GM12892 (cell line): ENCODE results near the gene PCDHGA7. TPM values are rescaled to one million over a fixed set of nuclear protein-coding genes. Genes with fewer than 3 reads are reported as not detected.
"Not testable (repeated sequence)": the region's sequence is repeated elsewhere in the genome, so short reads cannot be mapped to it uniquely, and the experiment has no call there.

Source experiments
- DNase-seq: peaks from one replicate; pipeline ENCODE4 v3.0.0; 2011; ENCODE audit not compliant: insufficient read length
- FAIRE-seq: peaks from 2 replicates; lab custom pipeline; 2011; peaks lifted over from hg19 to GRCh38; lab: Jason Lieb, UNC
- POLR2A ChIP-seq: IDR thresholded peaks from 2 replicates; pipeline ENCODE4 v1.6.1; 2011; ENCODE audit warnings: low read depth, low read length, control low read depth
- POLR2AphosphoS5 ChIP-seq: IDR thresholded peaks from 2 replicates; pipeline ENCODE4 v1.6.1; 2011; ENCODE audit warnings: low read depth, low read length, control low read depth
- TAF1 ChIP-seq: IDR thresholded peaks from 2 replicates; pipeline ENCODE4 v1.6.1; 2011; ENCODE audit warnings: low read depth, mild to moderate bottlenecking, control low read depth, low read length, borderline replicate concordance
- polyA plus RNA-seq: library from polyadenylated mRNA; unstranded; fragments of >200 nt; gene quantifications from one replicate; pipeline ENCODE4 v1.2.1, GENCODE V29; 2012; ENCODE audit warnings: missing spikeins, inconsistent platforms; ENCODE audit not compliant: missing spikeins

The PCDHGA7 gene
- 0.36 TPM for polyA plus RNA-seq

- TF ChIP-seq TAF1 (no peak), POLR2AphosphoS5 (no peak), POLR2A (no peak)
- FAIRE-seq (no peak), DNase-seq (no peak)
These were observed at the start of gene PCDHGA7 for GRCh38 chr5:141382469-141383294. Gene PCDHGA7, plus strand, starts transcription at chr5:141382742. Its CDS starts 158 bp downstream, at chr5:141382900.

DNA sequence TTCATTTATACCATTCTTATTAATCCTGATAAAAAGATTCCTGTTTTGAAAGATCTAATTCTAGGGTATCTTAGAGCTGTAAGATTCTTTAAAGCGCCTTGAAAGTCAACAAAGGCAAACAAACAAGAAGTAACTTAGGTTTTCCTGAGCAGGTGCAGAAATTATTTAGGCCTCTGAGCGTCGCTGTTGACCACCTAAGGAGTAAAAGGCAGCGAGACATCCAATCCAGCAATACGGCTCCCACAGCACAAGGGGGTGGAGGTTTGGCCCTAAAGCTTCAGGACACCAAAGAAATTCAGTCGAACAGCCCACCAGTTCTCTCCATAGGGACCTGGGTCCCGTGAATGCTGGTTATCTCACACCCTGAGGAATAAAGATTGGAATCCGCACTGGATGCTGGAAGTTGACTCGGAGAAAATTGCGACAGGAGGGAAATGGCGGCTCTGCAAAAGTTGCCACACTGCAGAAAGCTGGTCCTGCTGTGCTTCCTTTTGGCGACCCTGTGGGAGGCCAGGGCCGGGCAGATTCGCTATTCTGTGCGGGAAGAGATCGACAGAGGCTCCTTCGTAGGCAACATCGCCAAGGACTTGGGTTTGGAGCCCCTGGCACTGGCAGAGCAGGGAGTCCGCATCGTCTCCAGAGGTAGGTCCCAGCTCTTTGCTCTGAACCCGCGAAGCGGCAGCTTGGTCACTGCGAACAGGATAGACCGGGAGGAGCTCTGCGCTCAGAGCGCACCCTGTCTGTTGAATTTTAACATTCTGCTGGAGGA lies 43.8 kb upstream of the PCDHGA7 start, which contains the start of gene PCDHGA2:
PCDHGA2 (plus strand) TSS at position 223 of the 769 bp plus-strand sequence.
- DNase-seq (no peak), FAIRE-seq (no peak)
- no peak for TF ChIP-seq POLR2A
- no peak for TF ChIP-seq TAF1
- TF ChIP-seq POLR2AphosphoS5, result no peak

DNA sequence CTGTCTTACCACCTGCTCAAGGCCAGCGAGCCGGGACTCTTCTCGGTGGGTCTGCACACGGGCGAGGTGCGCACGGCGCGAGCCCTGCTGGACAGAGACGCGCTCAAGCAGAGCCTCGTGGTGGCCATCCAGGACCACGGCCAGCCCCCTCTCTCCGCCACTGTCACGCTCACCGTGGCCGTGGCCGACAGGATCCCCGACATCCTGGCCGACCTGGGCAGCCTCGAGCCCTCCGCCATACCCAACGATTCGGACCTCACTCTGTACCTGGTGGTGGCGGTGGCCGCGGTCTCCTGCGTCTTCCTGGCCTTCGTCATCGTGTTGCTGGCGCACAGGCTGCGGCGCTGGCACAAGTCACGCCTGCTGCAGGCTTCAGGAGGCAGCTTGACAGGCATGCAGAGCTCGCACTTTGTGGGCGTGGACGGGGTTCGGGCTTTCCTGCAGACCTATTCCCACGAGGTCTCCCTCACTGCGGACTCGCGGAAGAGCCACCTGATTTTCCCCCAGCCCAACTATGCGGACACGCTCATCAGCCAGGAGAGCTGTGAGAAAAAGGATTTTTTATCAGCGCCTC lies 41.7 kb upstream of the PCDHGA7 start:
- not testable (repeated sequence) for FAIRE-seq

DNA sequence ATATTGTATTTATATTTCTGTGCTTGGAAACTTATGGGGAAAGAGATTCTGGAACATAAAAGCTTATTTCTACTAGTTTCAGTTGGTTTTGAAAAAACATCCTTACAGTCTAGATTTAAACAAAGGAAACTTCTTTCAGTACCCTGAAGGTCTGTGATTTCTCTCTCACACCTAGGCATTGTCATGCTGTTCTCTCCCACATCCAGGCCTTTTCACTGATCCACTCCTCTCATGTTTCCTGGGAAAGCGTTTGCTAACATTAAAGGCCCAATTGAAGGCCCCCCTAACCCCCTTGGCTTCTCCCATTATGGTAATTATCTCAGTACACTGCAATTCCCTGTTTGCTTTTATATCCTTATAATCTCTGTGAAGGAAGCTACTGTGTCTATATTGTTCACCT lies 39.8 kb upstream of the PCDHGA7 start:
- TF ChIP-seq POLR2A (no peak), TAF1 (no peak), POLR2AphosphoS5 (no peak)
- FAIRE-seq, result no peak

More for the DNA sequence above, 41.7 kb upstream of the PCDHGA7 start:
- not testable (repeated sequence) for DNase-seq

GRCh38 chr5:141343242-141343952 lies 39.1 kb upstream of the PCDHGA7 start, which contains the start of gene PCDHGA3:
Gene PCDHGA3, plus strand, starts transcription at chr5:141343829. Its CDS starts 205 bp downstream, at chr5:141344034.
- TF ChIP-seq POLR2AphosphoS5 (no peak), TAF1 (no peak), POLR2A (no peak)
- no peak for DNase-seq
- FAIRE-seq, result no peak

More for the DNA sequence above, 39.8 kb upstream of the PCDHGA7 start:
- DNase-seq, result no peak

- TF ChIP-seq TAF1 (no peak), POLR2AphosphoS5 (no peak), POLR2A (no peak)
- no peak for FAIRE-seq
- DNase-seq, result no peak
These were observed 38.5 kb upstream of the PCDHGA7 start for GRCh38 chr5:141343953-141344463.

GRCh38 chr5:141345327-141345726 lies 37.2 kb upstream of the PCDHGA7 start:
- no peak for FAIRE-seq
- TF ChIP-seq POLR2AphosphoS5 (no peak), POLR2A (no peak)
- no peak for DNase-seq

GRCh38 chr5:141346017-141346416 lies 36.5 kb upstream of the PCDHGA7 start:
- FAIRE-seq, DNase-seq: not testable (repeated sequence)

GRCh38 chr5:141349917-141350619 lies 32.5 kb upstream of the PCDHGA7 start, which contains the start of gene PCDHGB1:
Gene PCDHGB1, plus strand, starts transcription at chr5:141350099. Its CDS starts 162 bp downstream, at chr5:141350261.
- no peak for FAIRE-seq
- no peak for DNase-seq
- TF ChIP-seq POLR2A (no peak), POLR2AphosphoS5 (no peak), TAF1 (no peak)

- DNase-seq, result no peak
These were observed 31.0 kb upstream of the PCDHGA7 start for GRCh38 chr5:141351591-141351990.

More at GRCh38 chr5:141351591-141351990, 31.0 kb upstream of the PCDHGA7 start:
- FAIRE-seq, result no peak
- TF ChIP-seq TAF1, result no peak
